Stomach (tissue), 4 donors: ENCODE data around the gene SORCS2.

Experiments
- EP300 ChIP-seq: sonication (generic); formaldehyde crosslinking; IDR thresholded peaks from one replicate; pipeline ENCODE4 v1.6.1; 2017; ENCODE audit warnings: antibody characterized with exemption
- POLR2A ChIP-seq, 4 donors: fragments of 450-650 bp; IDR thresholded peaks; one replicate each; pipeline ENCODE4 v1.6.1; 2016; ENCODE audit warnings: antibody characterized with exemption in 4 of 4, control low read depth in 2 of 4, mild to moderate bottlenecking in 1 of 4, moderate library complexity in 1 of 4
- POLR2AphosphoS5 ChIP-seq, 3 donors: sonication (generic); formaldehyde crosslinking; IDR thresholded peaks; one replicate each; pipeline ENCODE4 v1.6.1; 2016; ENCODE audit warnings: antibody characterized with exemption in 3 of 3
- TF ChIP-seq, protein P1 (sequence below), 7 experiments: fragments of 450-650 bp in 4 of 7; fragments of 200-600 bp in 3 of 7; sonication (generic) in 3 of 7; IDR thresholded peaks; one replicate each; pipeline ENCODE4 v1.5.1; 2016 to 2019; ENCODE audit warnings: antibody characterized with exemption in 7 of 7, control low read depth in 2 of 7, mild to moderate bottlenecking in 1 of 7

DNA sequence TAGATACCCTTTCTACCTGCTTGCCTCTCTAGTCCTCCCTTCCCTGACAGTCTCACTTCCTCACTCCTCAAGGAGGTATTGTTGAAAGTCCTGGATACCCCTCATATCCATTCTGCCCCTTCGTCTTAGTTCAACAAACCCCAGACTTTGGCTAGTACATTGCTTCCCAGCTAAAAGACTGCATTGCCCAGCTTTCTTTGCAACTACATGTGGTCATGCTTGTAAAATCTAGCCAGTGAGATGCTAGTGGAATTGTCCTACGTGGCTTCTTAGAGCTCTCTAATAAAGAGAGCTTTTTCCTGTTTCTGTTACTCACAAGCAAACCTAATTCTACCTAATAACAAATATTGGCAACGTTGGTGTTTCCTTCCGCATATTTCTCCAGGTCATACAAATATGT lies 480.3 kb downstream of the SORCS2 start:
- TF ChIP-seq, protein P1, sequence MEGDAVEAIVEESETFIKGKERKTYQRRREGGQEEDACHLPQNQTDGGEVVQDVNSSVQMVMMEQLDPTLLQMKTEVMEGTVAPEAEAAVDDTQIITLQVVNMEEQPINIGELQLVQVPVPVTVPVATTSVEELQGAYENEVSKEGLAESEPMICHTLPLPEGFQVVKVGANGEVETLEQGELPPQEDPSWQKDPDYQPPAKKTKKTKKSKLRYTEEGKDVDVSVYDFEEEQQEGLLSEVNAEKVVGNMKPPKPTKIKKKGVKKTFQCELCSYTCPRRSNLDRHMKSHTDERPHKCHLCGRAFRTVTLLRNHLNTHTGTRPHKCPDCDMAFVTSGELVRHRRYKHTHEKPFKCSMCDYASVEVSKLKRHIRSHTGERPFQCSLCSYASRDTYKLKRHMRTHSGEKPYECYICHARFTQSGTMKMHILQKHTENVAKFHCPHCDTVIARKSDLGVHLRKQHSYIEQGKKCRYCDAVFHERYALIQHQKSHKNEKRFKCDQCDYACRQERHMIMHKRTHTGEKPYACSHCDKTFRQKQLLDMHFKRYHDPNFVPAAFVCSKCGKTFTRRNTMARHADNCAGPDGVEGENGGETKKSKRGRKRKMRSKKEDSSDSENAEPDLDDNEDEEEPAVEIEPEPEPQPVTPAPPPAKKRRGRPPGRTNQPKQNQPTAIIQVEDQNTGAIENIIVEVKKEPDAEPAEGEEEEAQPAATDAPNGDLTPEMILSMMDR (IDR thresholded peaks at IDR 0.05), result no peak
- TF ChIP-seq POLR2AphosphoS5 (IDR thresholded peaks at IDR 0.05), result no peak
- TF ChIP-seq POLR2A (IDR thresholded peaks at IDR 0.05), result no peak
- no peak for TF ChIP-seq EP300
